ENCODE results near the gene PSORS1C2.

GRCh38 chr6:31092238-31092637 lies 46.6 kb downstream of the PSORS1C2 start:
- TF ChIP-seq TARDBP (IDR thresholded peaks at IDR 0.05) (no peak), ARNT (IDR thresholded peaks at IDR 0.05) (no peak), HDGF (IDR thresholded peaks at IDR 0.05; ENCODE audit: borderline replicate concordance) (no peak), SUZ12 (IDR thresholded peaks at IDR 0.05) (no peak), SP1 (IDR thresholded peaks at IDR 0.05) (no peak), LEF1 (IDR thresholded peaks at IDR 0.05; ENCODE audit: borderline replicate concordance) (no peak), PKNOX1 (IDR thresholded peaks at IDR 0.05) (no peak), BHLHE40 (IDR thresholded peaks at IDR 0.05; ENCODE audit: borderline replicate concordance) (no peak), ZNF384 (IDR thresholded peaks at IDR 0.05) (no peak), FOXA1 (IDR thresholded peaks at IDR 0.05) (no peak)
